GM12892 (cell line): ENCODE data around the gene GRIN3A.
"Not testable (repeated sequence)": the region's sequence is repeated elsewhere in the genome, so short reads cannot be mapped to it uniquely, and the experiment has no call there.

Source experiments
- POLR2A ChIP-seq: IDR thresholded peaks from 2 replicates; pipeline ENCODE4 v1.6.1; 2011; ENCODE audit warnings: low read depth, low read length, control low read depth
- POLR2AphosphoS5 ChIP-seq: IDR thresholded peaks from 2 replicates; pipeline ENCODE4 v1.6.1; 2011; ENCODE audit warnings: low read depth, low read length, control low read depth

DNA sequence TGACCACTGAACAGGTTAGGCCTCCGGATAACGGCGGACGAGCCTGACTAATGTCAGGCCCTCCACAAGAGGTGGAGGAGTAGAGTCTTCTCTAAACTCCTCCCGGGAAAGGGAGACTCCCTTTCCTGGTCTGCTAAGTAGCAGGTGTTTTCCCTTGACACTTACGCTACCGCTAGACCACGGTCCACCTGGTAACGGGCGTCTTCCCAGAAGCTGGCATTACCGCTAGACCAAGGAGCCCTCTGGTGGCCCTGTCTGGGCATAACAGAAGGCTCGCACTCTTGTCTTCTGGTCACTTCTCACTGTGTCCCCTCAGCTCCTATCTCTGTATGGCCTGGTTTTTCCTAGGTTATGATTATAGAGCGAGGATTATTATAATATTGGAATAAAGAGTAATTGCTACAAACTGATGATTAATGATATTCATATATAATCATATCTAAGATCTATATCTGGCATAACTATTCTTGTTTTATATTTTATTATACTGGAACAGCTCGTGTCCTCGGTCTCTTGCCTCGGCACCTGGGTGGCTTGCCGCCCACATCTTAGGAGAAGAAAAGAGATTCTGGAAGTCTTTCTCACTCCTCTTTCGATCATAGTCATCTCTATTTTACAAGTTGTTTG, 188.9 kb downstream of the GRIN3A start:
- not testable (repeated sequence) for TF ChIP-seq POLR2A, POLR2AphosphoS5
